SK-N-SH (cell line): ENCODE measurements around the gene PLA2G3. TPM values are rescaled to one million over a fixed set of nuclear protein-coding genes. Genes with fewer than 3 reads are reported as not detected.
A peak's percentile ranks its signal among the peaks of the same experiment; 100 is the strongest.

Source experiments
- CTCF ChIA-PET: fragments of 300-600, 350-600 bp; formaldehyde crosslinking; extraction: SDS; loops from one replicate; lab custom pipeline; 2021; lab: Yijun Ruan, JAX
- POLR2A ChIA-PET: fragments of 350-600 bp; sonication (Branson Sonifier 250); formaldehyde crosslinking; extraction: SDS; loops from one replicate; lab custom pipeline; 2020; ENCODE audit warnings: antibody characterized with exemption, inconsistent platforms; lab: Yijun Ruan, JAX
- DNase-seq: peaks from one replicate; pipeline ENCODE4 v3.0.0; 2012
- H2AFZ ChIP-seq: fragments of 200-600 bp; sonication (generic); 2 replicates; pipeline ENCODE4 v1.8.1; 2016; ENCODE audit warnings: antibody characterized with exemption, mild to moderate bottlenecking, low read depth
- H3F3A ChIP-seq: fragments of 200-600 bp; sonication (generic); replicated peaks from 2 replicates; pipeline ENCODE3; 2016; ENCODE audit warnings: antibody characterized with exemption, mild to moderate bottlenecking; ENCODE audit not compliant: insufficient read depth
- H3K27ac ChIP-seq, 2 experiments: fragments of 200-500 bp in 1 of 2; fragments of 200-600 bp in 1 of 2; sonication (Bioruptor generic) in 1 of 2; sonication (generic), shearing (Covaris generic) in 1 of 2; 2 replicates each; pipeline versions ENCODE4 v1.5.1 to v1.6.1; 2014 to 2016; ENCODE audit warnings: low read depth in 2 of 2, inconsistent platforms in 1 of 2, low read length in 1 of 2, mild to moderate bottlenecking in 1 of 2, mixed read lengths in 1 of 2
- H3K27me3 ChIP-seq: fragments of 200-600 bp; sonication (generic), shearing (Covaris generic); 2 replicates; pipeline ENCODE4 v1.6.1; 2016; ENCODE audit warnings: mixed run types; ENCODE audit not compliant: insufficient read depth
- H3K36me3 ChIP-seq, 2 experiments: fragments of 200-500 bp in 1 of 2; fragments of 200-600 bp in 1 of 2; sonication (Bioruptor generic) in 1 of 2; sonication (generic) in 1 of 2; replicated peaks in 1 of 2; 2 replicates each; pipeline versions ENCODE3 to v1.5.1; 2014 to 2016; ENCODE audit warnings: low read length in 1 of 2, mild to moderate bottlenecking in 1 of 2; ENCODE audit not compliant: insufficient read depth in 2 of 2, control insufficient read depth in 1 of 2
- H3K4me1 ChIP-seq, 2 experiments: fragments of 200-500 bp in 1 of 2; fragments of 200-600 bp in 1 of 2; sonication (Bioruptor generic) in 1 of 2; sonication (generic), shearing (Covaris generic) in 1 of 2; 2 replicates each; pipeline versions ENCODE4 v1.5.1 to v1.6.1; 2014 to 2016; ENCODE audit warnings: low read depth in 1 of 2, low read length in 1 of 2, mixed run types in 1 of 2; ENCODE audit not compliant: insufficient read depth in 2 of 2, control insufficient read depth in 1 of 2
- H3K4me2 ChIP-seq: fragments of 200-600 bp; sonication (generic), shearing (Covaris generic); 2 replicates; pipeline ENCODE4 v1.6.1; 2017; ENCODE audit warnings: mixed run types
- H3K4me3 ChIP-seq, 2 experiments: fragments of 200-500 bp in 1 of 2; fragments of 200-600 bp in 1 of 2; sonication (Bioruptor generic) in 1 of 2; sonication (generic), shearing (Covaris generic) in 1 of 2; 2 replicates each; pipeline versions ENCODE4 v1.5.1 to v1.8.1; 2014 to 2016; ENCODE audit warnings: low read depth in 2 of 2, inconsistent platforms in 1 of 2, low read length in 1 of 2, mild to moderate bottlenecking in 1 of 2, mixed read lengths in 1 of 2, moderate library complexity in 1 of 2
- H3K79me2 ChIP-seq: fragments of 200-600 bp; sonication (generic); 2 replicates; pipeline ENCODE4 v1.8.1; 2017; ENCODE audit warnings: mild to moderate bottlenecking; ENCODE audit not compliant: insufficient read depth
- H3K9ac ChIP-seq: fragments of 200-600 bp; sonication (generic); 2 replicates; pipeline ENCODE4 v1.6.1; 2017; ENCODE audit warnings: mixed run types
- H3K9me2 ChIP-seq: fragments of 200-600 bp; sonication (generic); 2 replicates; pipeline ENCODE4 v1.6.1; 2017; ENCODE audit warnings: mixed run types
- H3K9me3 ChIP-seq: fragments of 200-600 bp; sonication (generic); 2 replicates; pipeline ENCODE4 v1.6.1; 2017; ENCODE audit warnings: mixed run types, mild to moderate bottlenecking, moderate library complexity
- H4K20me1 ChIP-seq: fragments of 200-600 bp; sonication (generic); 2 replicates; pipeline ENCODE4 v1.6.1; 2017; ENCODE audit warnings: mild to moderate bottlenecking, mixed run types; ENCODE audit not compliant: insufficient read depth
- RCOR1 ChIP-seq: fragments of 150-350 bp; IDR thresholded peaks from 2 replicates; pipeline ENCODE4 v1.6.1; 2017; ENCODE audit warnings: antibody characterized with exemption, low read length
- RFX5 ChIP-seq: IDR thresholded peaks from 2 replicates; pipeline ENCODE4 v1.6.1; 2012; ENCODE audit warnings: mild to moderate bottlenecking, improper control_type of control experiment, low read length
- TAF1 ChIP-seq: IDR thresholded peaks from 2 replicates; pipeline ENCODE4 v1.6.1; 2012; ENCODE audit warnings: low read depth, mild to moderate bottlenecking, low read length, moderate library complexity, borderline replicate concordance
- YY1 ChIP-seq: IDR thresholded peaks from 2 replicates; pipeline ENCODE4 v1.4.0; 2012; ENCODE audit warnings: low read depth, mild to moderate bottlenecking
- WGBS: methylation state at CpG from one replicate; pipeline ENCODE4 v1.1.6; 2017; ENCODE audit warnings: low lambda C conversion rate; 5-methylcytosine and 5-hydroxymethylcytosine counted together
- polyA plus RNA-seq, 3 experiments: library from polyadenylated mRNA; depleted of rRNA; stranded (reverse); fragments of >200 nt; gene quantifications; 2 replicates each; pipeline ENCODE4 v1.2.3, GENCODE V29; 2012
- TF ChIP-seq, protein P1 (sequence below): IDR thresholded peaks from 2 replicates; pipeline ENCODE4; 2012
- TF ChIP-seq, protein P2 (sequence below): IDR thresholded peaks from 2 replicates; pipeline ENCODE4 v1.4.0; 2012; ENCODE audit warnings: low read depth, borderline replicate concordance
- TF ChIP-seq, protein P3 (sequence below): IDR thresholded peaks from 2 replicates; pipeline ENCODE4 v1.4.0; 2012; ENCODE audit warnings: low read depth

Gene PLA2G3, protein sequence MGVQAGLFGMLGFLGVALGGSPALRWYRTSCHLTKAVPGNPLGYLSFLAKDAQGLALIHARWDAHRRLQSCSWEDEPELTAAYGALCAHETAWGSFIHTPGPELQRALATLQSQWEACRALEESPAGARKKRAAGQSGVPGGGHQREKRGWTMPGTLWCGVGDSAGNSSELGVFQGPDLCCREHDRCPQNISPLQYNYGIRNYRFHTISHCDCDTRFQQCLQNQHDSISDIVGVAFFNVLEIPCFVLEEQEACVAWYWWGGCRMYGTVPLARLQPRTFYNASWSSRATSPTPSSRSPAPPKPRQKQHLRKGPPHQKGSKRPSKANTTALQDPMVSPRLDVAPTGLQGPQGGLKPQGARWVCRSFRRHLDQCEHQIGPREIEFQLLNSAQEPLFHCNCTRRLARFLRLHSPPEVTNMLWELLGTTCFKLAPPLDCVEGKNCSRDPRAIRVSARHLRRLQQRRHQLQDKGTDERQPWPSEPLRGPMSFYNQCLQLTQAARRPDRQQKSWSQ
- polyA plus RNA-seq (2012; rRNA removed): not detected in 2 replicates
- polyA plus RNA-seq (2012; cell fraction: cytosol; rRNA removed): not detected in 2 replicates
- polyA plus RNA-seq (2012; cell fraction: nucleus; rRNA removed): not detected in 2 replicates

DNA sequence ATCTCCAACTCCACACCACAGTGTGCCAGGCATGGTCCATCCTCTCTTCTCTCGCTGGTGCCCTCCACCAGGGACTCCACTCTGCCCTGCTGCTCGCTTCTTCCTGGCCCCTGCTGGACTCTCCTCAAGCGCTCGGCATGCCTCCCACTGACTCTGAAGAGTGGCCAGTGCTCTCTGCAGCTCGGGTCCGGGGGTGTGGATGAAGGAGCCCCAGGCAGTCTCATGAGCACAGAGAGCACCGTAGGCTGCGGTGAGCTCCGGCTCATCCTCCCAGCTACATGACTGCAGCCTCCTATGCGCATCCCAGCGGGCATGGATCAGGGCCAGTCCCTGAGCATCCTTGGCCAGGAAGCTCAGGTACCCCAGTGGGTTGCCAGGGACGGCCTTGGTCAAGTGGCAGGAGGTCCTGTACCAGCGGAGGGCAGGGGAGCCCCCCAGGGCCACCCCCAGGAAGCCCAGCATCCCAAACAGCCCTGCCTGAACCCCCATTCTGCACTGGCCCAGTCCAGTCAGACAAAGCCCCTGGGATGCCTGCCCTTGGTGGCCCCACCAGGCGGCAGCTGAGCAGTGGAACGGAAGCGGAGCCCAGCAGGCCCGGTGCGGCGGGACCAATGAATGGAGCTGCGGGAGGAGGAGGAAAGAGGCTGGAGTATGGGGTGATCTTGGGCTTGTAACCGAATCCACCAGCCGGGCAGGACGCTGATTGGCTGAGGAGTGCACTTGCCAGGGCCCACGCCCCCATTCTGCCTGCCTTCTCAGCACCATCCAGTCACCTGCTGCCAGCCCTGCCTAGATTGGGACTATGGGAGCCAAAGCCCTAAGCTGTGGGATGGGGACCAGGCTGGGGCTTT lies at the start of gene PLA2G3:
TSS of gene PLA2G3 (minus strand) at position 643 of the 851 bp plus-strand sequence. CDS start at position 489, 154 bp downstream.
- ChIA-PET POLR2A (no interaction called here), CTCF (interaction anchor here (1.0 to 5.0 kb wide), 7 partner anchors 8 to 71 kb away, joined by 3 to 22 read pairs (median 6); partner anchors contain the start of gene SELENOM)
- no peaks in the 10 kb centered on the region for H3K36me3 ChIP-seq
- DNase-seq: peak; percentile 23
- no peaks in the 10 kb centered on the region for H3K9me3 ChIP-seq
- H4K20me1 ChIP-seq: no peaks in the 10 kb centered on the region
- peaks cover 4% of the 10 kb centered on the region; the same call in 1 of the 2 replicates for H3K27me3 ChIP-seq
- H3K4me1 ChIP-seq: peaks cover 0 to 32% of the 10 kb centered on the region in 2 experiments; a peak in 2 of 4 replicates
- no peaks in the 10 kb centered on the region for H3K79me2 ChIP-seq
- H2AFZ ChIP-seq: no peak within 1 kb of the TSS
- no peak within 1 kb of the TSS for H3K9ac ChIP-seq
- WGBS: 87% methylated on average over 15 of the region's 24 CpGs
- no peak within 1 kb of the TSS for H3K4me2 ChIP-seq
- no peaks in the 10 kb centered on the region for H3F3A ChIP-seq
- no peak within 1 kb of the TSS for H3K4me3 ChIP-seq
- TF ChIP-seq, protein P1, sequence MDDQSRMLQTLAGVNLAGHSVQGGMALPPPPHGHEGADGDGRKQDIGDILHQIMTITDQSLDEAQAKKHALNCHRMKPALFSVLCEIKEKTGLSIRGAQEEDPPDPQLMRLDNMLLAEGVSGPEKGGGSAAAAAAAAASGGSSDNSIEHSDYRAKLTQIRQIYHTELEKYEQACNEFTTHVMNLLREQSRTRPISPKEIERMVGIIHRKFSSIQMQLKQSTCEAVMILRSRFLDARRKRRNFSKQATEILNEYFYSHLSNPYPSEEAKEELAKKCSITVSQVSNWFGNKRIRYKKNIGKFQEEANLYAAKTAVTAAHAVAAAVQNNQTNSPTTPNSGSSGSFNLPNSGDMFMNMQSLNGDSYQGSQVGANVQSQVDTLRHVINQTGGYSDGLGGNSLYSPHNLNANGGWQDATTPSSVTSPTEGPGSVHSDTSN: no peak
- TF ChIP-seq, protein P2, sequence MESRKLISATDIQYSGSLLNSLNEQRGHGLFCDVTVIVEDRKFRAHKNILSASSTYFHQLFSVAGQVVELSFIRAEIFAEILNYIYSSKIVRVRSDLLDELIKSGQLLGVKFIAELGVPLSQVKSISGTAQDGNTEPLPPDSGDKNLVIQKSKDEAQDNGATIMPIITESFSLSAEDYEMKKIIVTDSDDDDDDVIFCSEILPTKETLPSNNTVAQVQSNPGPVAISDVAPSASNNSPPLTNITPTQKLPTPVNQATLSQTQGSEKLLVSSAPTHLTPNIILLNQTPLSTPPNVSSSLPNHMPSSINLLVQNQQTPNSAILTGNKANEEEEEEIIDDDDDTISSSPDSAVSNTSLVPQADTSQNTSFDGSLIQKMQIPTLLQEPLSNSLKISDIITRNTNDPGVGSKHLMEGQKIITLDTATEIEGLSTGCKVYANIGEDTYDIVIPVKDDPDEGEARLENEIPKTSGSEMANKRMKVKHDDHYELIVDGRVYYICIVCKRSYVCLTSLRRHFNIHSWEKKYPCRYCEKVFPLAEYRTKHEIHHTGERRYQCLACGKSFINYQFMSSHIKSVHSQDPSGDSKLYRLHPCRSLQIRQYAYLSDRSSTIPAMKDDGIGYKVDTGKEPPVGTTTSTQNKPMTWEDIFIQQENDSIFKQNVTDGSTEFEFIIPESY: no peak
- TF ChIP-seq TAF1: no peak
- H3K9me2 ChIP-seq: no peaks in the 10 kb centered on the region
- no peak within 1 kb of the TSS for H3K27ac ChIP-seq

DNA sequence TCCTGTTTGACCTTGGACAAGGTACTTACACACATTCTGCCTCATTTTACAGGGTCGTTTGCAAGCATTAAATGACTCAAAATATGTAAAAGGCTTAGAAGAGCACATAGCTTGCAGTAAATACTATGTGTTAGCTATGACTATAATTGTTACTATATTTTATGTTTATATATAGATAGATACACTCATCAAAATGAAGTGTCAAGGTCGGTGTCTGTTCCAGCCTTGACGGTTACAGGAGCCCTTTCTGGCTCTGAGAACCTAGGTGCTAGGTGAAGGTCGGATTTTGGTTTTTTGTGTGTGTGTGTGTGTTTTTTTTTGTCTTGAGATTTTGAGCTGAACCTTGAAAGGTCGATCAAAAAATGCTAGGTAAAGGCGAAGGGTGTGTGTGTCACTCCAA lies 47.3 kb upstream of the PLA2G3 start:
- H3K9me2 ChIP-seq: no peaks in the 10 kb centered on the region
- DNase-seq: no peak
- no peaks in the 10 kb centered on the region for H3K9me3 ChIP-seq
- H3F3A ChIP-seq: no peaks in the 10 kb centered on the region
- CTCF ChIA-PET: interaction anchor here (0.8 to 1.7 kb wide), 4 partner anchors 12 to 44 kb away, joined by 3 to 5 read pairs (median 4); partner anchors contain the start of gene LIMK2
- H4K20me1 ChIP-seq: 0 out of 2 replicates have a peak, but pooled peaks cover 5% of the 10 kb centered on the region
- peaks cover 12 to 13% of the 10 kb centered on the region in 2 experiments for H3K36me3 ChIP-seq
- TF ChIP-seq YY1 (no peak), RCOR1 (no peak), RFX5 (no peak)
- TF ChIP-seq, protein P2: no peak
- TF ChIP-seq, protein P3, sequence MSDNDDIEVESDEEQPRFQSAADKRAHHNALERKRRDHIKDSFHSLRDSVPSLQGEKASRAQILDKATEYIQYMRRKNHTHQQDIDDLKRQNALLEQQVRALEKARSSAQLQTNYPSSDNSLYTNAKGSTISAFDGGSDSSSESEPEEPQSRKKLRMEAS: no peak
- TF ChIP-seq, all 33 proteins: peak for 0
- Histone ChIP-seq H2AFZ (no peak overlapping the region), H3K79me2 (peaks cover 54% of the 10 kb centered on the region), H3K4me1 (no peaks in the 10 kb centered on the region), H3K27me3 (no peaks in the 10 kb centered on the region), H3K27ac (no peak overlapping the region), H3K4me3 (no peak overlapping the region), H3K9ac (no peak overlapping the region), H3K4me2 (no peak overlapping the region)
- POLR2A ChIA-PET: no interaction called here
- 87% methylated on average over 6 of the region's 6 CpGs for WGBS
